IgD-negative memory B cell (primary cell): ENCODE measurements around the gene NUDT4. TPM values are rescaled to one million over a fixed set of nuclear protein-coding genes. Genes with fewer than 3 reads are reported as not detected.
"Not testable (repeated sequence)": the region's sequence is repeated elsewhere in the genome, so short reads cannot be mapped to it uniquely, and the experiment has no call there.

Experiments used
- H3K27ac Mint-ChIP-seq, 3 donors: one replicate each; pipeline ENCODE4 v1.8.0; 2020 to 2022; ENCODE audit warnings: mild to moderate bottlenecking in 3 of 3, mixed read lengths in 3 of 3, moderate library complexity in 1 of 3
- H3K27me3 Mint-ChIP-seq: one replicate; pipeline ENCODE4 v1.8.0; 2021; ENCODE audit warnings: mixed read lengths
- H3K36me3 Mint-ChIP-seq: one replicate; pipeline ENCODE4 v1.8.0; 2020; ENCODE audit warnings: mild to moderate bottlenecking, mixed read lengths
- H3K4me1 Mint-ChIP-seq, 3 donors: one replicate each; pipeline ENCODE4 v1.8.0; 2020 to 2022; ENCODE audit warnings: mixed read lengths in 3 of 3, mild to moderate bottlenecking in 1 of 3
- H3K4me3 Mint-ChIP-seq, 4 donors: one replicate each; pipeline ENCODE4 v1.8.0; 2020 to 2022; ENCODE audit warnings: mild to moderate bottlenecking in 4 of 4, mixed read lengths in 4 of 4, moderate library complexity in 3 of 4
- H3K9me3 Mint-ChIP-seq, 3 donors: one replicate each; pipeline ENCODE4 v1.8.0; 2020 to 2021; ENCODE audit warnings: mixed read lengths in 3 of 3, mild to moderate bottlenecking in 1 of 3
- polyA plus RNA-seq: library from polyadenylated mRNA; unstranded; fragments of 300-500 nt; fragmentation: Illumina TruSeq; gene quantifications from one replicate; pipeline ENCODE4 v1.2.3, GENCODE V29; 2021

The NUDT4 gene
- polyA plus RNA-seq, 1 donor from 2014 or later, result 99.0 TPM

GRCh38 chr12:93378196-93378997, 672 bp downstream of the NUDT4 start:
- peak overlapping the region; percentile 98 to 100 (median 99) for H3K4me3 Mint-ChIP-seq
- H3K27me3 Mint-ChIP-seq, H3K9me3 Mint-ChIP-seq, H3K36me3 Mint-ChIP-seq: not testable (repeated sequence)
- peaks cover 24 to 45% (median 39%) of the 10 kb centered on the region in 3 donors for H3K4me1 Mint-ChIP-seq
- H3K27ac Mint-ChIP-seq, result peak overlapping the region; percentile 95 to 98 (median 96)

GRCh38 chr12:93378998-93379325, 1.2 kb downstream of the NUDT4 start:
- Mint-ChIP-seq H3K4me3 (peak overlapping the region; percentile 98 to 100 (median 99)), H3K4me1 (peaks cover 24 to 45% (median 41%) of the 10 kb centered on the region in 3 donors), H3K9me3 (no peaks in the 10 kb centered on the region), H3K36me3 (peaks cover 2% of the 10 kb centered on the region), H3K27ac (peak overlapping the region; percentile 95 to 98 (median 96)), H3K27me3 (no peaks in the 10 kb centered on the region)

- peak overlapping the region; percentile 95 to 98 (median 96) for H3K27ac Mint-ChIP-seq
- H3K4me3 Mint-ChIP-seq, result peak overlapping the region; percentile 98 to 100 (median 99)
- no peaks in the 10 kb centered on the region for H3K27me3 Mint-ChIP-seq
- peaks cover 21 to 45% (median 41%) of the 10 kb centered on the region in 3 donors for H3K4me1 Mint-ChIP-seq
- no peaks in the 10 kb centered on the region for H3K9me3 Mint-ChIP-seq
- H3K36me3 Mint-ChIP-seq, result peaks cover 2% of the 10 kb centered on the region
Measured at GRCh38 chr12:93379326-93379980, 1.7 kb downstream of the NUDT4 start.

GRCh38 chr12:93379981-93380361, 2.2 kb downstream of the NUDT4 start:
- no peaks in the 10 kb centered on the region for H3K27me3 Mint-ChIP-seq
- H3K4me1 Mint-ChIP-seq, result peaks cover 22 to 47% (median 42%) of the 10 kb centered on the region in 3 donors
- no peaks in the 10 kb centered on the region for H3K9me3 Mint-ChIP-seq
- peak overlapping the region; percentile 98 to 100 (median 99) for H3K4me3 Mint-ChIP-seq
- H3K36me3 Mint-ChIP-seq, result peaks cover 2% of the 10 kb centered on the region
- peak overlapping the region; percentile 95 to 98 (median 96) for H3K27ac Mint-ChIP-seq

- peaks cover 27 to 53% (median 48%) of the 10 kb centered on the region in 3 donors for H3K4me1 Mint-ChIP-seq
- H3K27me3 Mint-ChIP-seq, result no peaks in the 10 kb centered on the region
- H3K4me3 Mint-ChIP-seq, result peak overlapping the region; percentile 98 to 100 (median 99)
- no peaks in the 10 kb centered on the region for H3K9me3 Mint-ChIP-seq
- H3K27ac Mint-ChIP-seq, result peak overlapping the region; percentile 10 to 98 (median 76)
- peaks cover 2% of the 10 kb centered on the region for H3K36me3 Mint-ChIP-seq
Measured at GRCh38 chr12:93380480-93381121, 2.9 kb downstream of the NUDT4 start.

GRCh38 chr12:93381161-93381975, 3.6 kb downstream of the NUDT4 start:
- H3K27ac Mint-ChIP-seq, result peak overlapping the region in 2 of 3 donors; percentile 21 to 72
- H3K27me3 Mint-ChIP-seq, result no peaks in the 10 kb centered on the region
- peaks cover 2% of the 10 kb centered on the region for H3K36me3 Mint-ChIP-seq
- peaks cover 27 to 54% (median 48%) of the 10 kb centered on the region in 3 donors for H3K4me1 Mint-ChIP-seq
- H3K4me3 Mint-ChIP-seq, result peak overlapping the region; percentile 68 to 100 (median 98)
- no peaks in the 10 kb centered on the region for H3K9me3 Mint-ChIP-seq

- H3K4me3 Mint-ChIP-seq, result peak overlapping the region in 3 of 4 donors; percentile 63 to 99 (median 98)
- H3K27ac Mint-ChIP-seq, result peak overlapping the region; percentile 1 to 25 (median 21)
Measured at GRCh38 chr12:93381976-93382437, 4.3 kb downstream of the NUDT4 start.

GRCh38 chr12:93387780-93388179, 10.1 kb downstream of the NUDT4 start:
- Mint-ChIP-seq H3K4me1 (peaks cover 48 to 55% (median 54%) of the 10 kb centered on the region in 3 donors), H3K4me3 (peak overlapping the region in 1 of 4 donors; percentile 39), H3K36me3 (peaks cover 3% of the 10 kb centered on the region), H3K9me3 (no peaks in the 10 kb centered on the region), H3K27ac (peak overlapping the region in 1 of 3 donors; percentile 73), H3K27me3 (no peaks in the 10 kb centered on the region)

More at GRCh38 chr12:93381976-93382437, 4.3 kb downstream of the NUDT4 start:
- not testable (repeated sequence) for H3K9me3 Mint-ChIP-seq, H3K27me3 Mint-ChIP-seq, H3K36me3 Mint-ChIP-seq
- peaks cover 28 to 50% (median 48%) of the 10 kb centered on the region in 3 donors for H3K4me1 Mint-ChIP-seq

GRCh38 chr12:93390031-93390430, 12.3 kb downstream of the NUDT4 start:
- H3K4me3 Mint-ChIP-seq, result peak overlapping the region in 3 of 4 donors; percentile 12 to 63 (median 53)
- peak overlapping the region; percentile 54 to 77 (median 77) for H3K27ac Mint-ChIP-seq
- peaks cover 1% of the 10 kb centered on the region for H3K36me3 Mint-ChIP-seq
- H3K9me3 Mint-ChIP-seq, result no peaks in the 10 kb centered on the region
- H3K27me3 Mint-ChIP-seq, result no peaks in the 10 kb centered on the region
- peaks cover 46 to 50% (median 46%) of the 10 kb centered on the region in 3 donors for H3K4me1 Mint-ChIP-seq

GRCh38 chr12:93390549-93391297, 13.0 kb downstream of the NUDT4 start:
- peaks cover 40 to 44% (median 41%) of the 10 kb centered on the region in 3 donors for H3K4me1 Mint-ChIP-seq
- peaks cover 1% of the 10 kb centered on the region for H3K36me3 Mint-ChIP-seq
- peak overlapping the region in 3 of 4 donors; percentile 12 to 85 (median 63) for H3K4me3 Mint-ChIP-seq
- H3K27ac Mint-ChIP-seq, result peak overlapping the region; percentile 54 to 77 (median 77)
- no peaks in the 10 kb centered on the region for H3K9me3 Mint-ChIP-seq
- no peaks in the 10 kb centered on the region for H3K27me3 Mint-ChIP-seq

- Mint-ChIP-seq H3K27ac (no peak overlapping the region), H3K4me1 (peaks cover 28 to 35% (median 29%) of the 10 kb centered on the region in 3 donors), H3K4me3 (no peak overlapping the region), H3K36me3 (peaks cover 1% of the 10 kb centered on the region), H3K9me3 (no peaks in the 10 kb centered on the region), H3K27me3 (no peaks in the 10 kb centered on the region)
Measured at GRCh38 chr12:93393425-93393824, 15.7 kb downstream of the NUDT4 start.

GRCh38 chr12:93397412-93397811, 19.7 kb downstream of the NUDT4 start:
- no peaks in the 10 kb centered on the region for H3K36me3 Mint-ChIP-seq
- H3K4me1 Mint-ChIP-seq, result peaks cover 11 to 16% (median 12%) of the 10 kb centered on the region in 3 donors
- no peak overlapping the region for H3K27ac Mint-ChIP-seq
- no peaks in the 10 kb centered on the region for H3K27me3 Mint-ChIP-seq
- no peaks in the 10 kb centered on the region for H3K9me3 Mint-ChIP-seq
- no peak overlapping the region for H3K4me3 Mint-ChIP-seq

GRCh38 chr12:93399183-93399863, 21.6 kb downstream of the NUDT4 start:
- H3K27ac Mint-ChIP-seq, result peak overlapping the region in 2 of 3 donors; percentile 63 to 89
- not testable (repeated sequence) for H3K36me3 Mint-ChIP-seq, H3K9me3 Mint-ChIP-seq, H3K27me3 Mint-ChIP-seq
- peaks cover 8 to 16% (median 10%) of the 10 kb centered on the region in 3 donors for H3K4me1 Mint-ChIP-seq
- H3K4me3 Mint-ChIP-seq, result peak overlapping the region in 1 of 4 donors; percentile 32
